Hematopoietic multipotent progenitor cell (in vitro differentiated cells): Measurements from ENCODE around the gene NDUFS6. TPM values are rescaled to one million over a fixed set of nuclear protein-coding genes. Genes with fewer than 3 reads are reported as not detected.

Experiments used
- DNase-seq, 3 donors: peaks; one replicate each; pipeline ENCODE4 v3.0.0-alpha.2; 2011 to 2015; ENCODE audit warnings: low read depth in 2 of 3, low spot score in 2 of 3
- total RNA-seq: library from RNA; depleted of rRNA; stranded (reverse); fragments of >200 nt; gene quantifications from one replicate; pipeline ENCODE4 v1.2.3, GENCODE V29; 2012

Gene NDUFS6
- total RNA-seq, 1 donor = 31.5 TPM

DNA sequence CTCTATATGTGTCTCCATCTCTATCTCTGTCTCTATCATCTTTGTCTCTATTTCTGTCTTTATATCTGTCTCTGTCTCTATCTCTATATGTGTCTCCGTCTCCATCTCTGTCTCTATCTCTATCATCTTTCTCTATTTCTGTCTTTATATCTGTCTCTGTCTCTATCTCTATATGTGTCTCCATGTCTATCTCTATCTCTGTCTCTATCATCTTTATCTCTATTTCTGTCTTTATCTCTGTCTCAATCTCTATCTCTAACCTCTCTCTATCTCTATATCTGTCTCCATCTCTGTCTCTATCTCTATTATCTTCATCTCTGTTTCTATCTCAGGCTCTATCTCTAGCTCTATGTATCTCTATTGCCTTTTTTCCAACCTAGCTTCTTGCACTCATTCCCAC lies 44.5 kb downstream of the NDUFS6 start:
- no peak for DNase-seq

DNA sequence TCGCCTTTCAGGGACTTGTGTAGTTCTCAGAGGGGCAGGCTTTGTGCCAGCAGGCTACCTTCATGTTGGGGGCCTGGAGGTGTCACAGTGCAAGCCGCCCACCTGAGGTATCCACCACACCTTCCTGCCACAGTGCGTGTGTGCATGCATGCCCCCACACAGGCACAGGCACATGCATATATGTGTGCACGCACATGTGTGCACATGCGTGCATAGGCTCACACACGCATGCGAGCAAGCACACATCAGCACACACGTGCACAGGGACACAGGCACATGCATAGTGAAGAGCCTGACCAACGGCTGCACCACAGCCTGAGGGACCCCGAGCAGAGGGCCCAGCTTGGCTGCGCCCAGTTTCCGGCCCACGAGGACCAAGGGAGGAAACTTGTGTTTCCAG lies 45.4 kb downstream of the NDUFS6 start:
- DNase-seq = no peak

- no peak for DNase-seq
Measured at GRCh38 chr5:1847056-1847455, 45.8 kb downstream of the NDUFS6 start.

GRCh38 chr5:1847611-1848010 lies 46.4 kb downstream of the NDUFS6 start:
- no peak for DNase-seq

DNA sequence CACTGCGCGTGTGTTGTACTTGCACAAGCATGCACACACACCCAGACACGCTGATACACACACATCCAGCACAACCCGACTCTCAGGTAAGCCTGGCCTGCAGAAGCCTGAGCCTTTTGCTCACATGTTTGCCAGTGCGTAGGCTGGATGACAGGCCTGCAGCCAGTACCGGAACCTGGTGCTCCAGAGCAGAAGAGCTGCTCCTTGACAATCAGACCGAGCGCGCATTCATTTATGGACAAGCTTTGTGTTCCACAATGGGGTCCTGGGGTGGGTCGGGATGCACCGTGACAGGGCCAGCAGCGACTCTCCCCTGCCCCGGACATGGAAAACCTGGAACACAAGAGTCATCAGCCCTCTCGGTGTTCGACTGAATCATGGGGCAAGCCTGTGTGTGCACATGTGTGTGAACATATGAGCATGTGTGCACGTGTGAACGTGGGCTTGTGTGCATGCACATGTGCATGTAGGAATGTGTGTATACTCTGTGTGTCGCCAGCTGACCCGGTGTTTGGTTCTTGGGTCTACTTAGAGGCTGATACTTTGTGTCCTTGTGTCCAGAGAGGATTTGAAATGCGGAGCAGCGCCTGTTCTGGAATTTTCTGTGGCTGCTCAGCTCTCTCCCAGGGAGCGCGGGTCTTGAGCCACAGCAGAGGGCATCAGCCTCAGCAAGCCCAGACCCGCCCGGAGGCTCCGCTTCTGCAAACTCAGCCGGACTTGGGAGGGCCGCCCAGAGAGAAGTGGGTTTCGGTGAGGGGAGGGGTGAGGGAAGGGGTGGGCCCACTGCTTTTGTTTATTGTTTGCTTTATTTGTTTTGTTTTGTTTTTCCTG lies 49.3 kb downstream of the NDUFS6 start:
- DNase-seq = no peak

GRCh38 chr5:1851290-1851934 lies 50.2 kb downstream of the NDUFS6 start:
- DNase-seq = no peak

- DNase-seq = no peak
Measured at GRCh38 chr5:1852324-1852947, 51.2 kb downstream of the NDUFS6 start.

DNA sequence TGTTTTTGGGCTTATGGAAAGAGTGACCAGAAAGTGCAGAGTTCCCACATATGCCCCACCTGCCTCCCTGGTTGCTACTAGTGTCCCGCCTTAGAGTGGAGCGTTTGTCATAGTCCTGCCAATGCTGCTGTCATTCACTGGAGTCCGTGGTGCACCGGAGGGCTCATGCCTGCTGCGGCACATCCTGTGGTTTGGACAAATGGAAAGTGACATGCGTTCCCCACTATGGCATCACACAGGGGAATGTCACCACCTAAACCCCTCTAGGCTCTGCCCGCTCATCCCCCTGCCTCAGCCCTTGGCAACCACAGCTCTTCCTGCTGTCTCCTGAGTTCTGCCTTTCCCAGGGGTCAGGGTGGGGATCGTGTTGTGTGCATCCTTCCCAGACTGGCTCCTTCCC lies 52.3 kb downstream of the NDUFS6 start:
- no peak for DNase-seq

GRCh38 chr5:1855075-1855474 lies 53.9 kb downstream of the NDUFS6 start:
- DNase-seq = no peak

GRCh38 chr5:1855596-1855995 lies 54.4 kb downstream of the NDUFS6 start:
- no peak for DNase-seq

DNA sequence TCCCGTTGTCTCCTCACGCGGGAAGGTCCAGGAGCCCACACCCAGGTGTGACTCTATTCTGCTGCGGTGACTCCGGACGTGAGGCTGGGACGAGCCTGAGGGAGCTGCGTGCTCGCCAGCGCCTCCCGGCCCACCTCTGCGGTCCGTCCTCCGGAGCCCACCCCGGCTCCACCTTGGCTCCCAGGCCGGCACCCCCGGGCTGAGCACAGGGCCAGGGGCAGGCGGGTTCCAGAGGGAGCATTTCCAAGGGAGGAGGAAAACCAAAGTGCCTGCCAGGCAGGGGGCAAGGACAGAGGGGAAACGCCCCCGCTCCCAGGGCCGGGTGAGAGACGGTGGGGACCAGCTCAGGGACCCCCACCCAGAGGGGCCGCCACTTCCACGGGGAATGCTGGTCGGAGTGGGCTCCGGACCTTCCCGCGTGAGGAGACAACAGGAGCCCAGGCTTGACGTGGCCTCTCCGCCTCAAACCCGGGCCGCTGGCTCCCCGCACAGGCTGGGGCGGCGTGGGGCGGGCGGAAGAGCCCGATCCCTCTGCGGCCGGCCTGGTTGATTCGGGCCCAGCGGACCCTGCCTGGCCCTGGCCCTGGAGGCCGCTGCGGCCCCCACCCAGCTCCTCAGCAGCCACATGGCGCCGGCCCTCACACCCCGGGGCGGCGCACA lies 55.5 kb downstream of the NDUFS6 start:
- no peak for DNase-seq

GRCh38 chr5:1857256-1857600 lies 56.0 kb downstream of the NDUFS6 start:
- DNase-seq = no peak

DNA sequence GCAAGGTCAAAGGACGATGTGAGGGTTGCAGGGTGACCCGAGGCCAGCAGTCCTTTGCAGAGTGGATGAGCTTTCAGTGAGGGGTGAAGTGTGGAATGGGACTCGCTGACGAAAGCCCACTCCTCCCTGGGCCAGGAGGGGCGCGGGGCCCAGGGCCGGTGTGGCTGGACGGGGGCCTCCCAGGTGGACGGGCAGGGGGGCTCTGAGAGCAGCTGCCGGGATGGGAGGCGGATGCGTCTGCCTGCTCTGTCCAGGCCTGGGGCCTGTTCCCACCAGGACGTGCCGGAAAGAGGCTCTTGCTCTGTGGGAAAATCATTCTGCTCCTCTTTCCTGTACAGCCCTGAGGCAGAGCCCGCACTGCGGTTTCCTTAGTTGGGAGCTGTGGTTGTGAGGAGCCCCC lies 57.2 kb downstream of the NDUFS6 start:
- DNase-seq = no peak

DNA sequence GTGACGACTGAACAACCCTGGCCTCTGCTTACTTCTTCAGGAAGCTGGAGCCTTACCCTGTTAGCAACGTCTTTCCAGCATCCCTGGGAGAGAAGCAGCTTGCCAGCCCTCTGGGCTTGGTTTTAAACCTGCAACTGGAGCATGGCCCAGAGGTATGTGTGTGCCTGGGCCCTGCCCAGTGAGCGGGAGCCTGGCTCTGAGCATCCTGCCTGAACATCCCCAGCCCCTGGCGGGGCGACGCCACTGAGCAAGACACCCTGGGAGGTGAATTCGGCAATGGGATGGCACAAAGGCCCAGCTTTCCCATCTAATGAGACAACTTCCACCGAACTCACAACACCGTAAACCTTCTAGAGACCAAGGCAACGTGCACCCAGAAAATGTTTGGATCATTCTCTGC lies 57.9 kb downstream of the NDUFS6 start:
- no peak for DNase-seq

GRCh38 chr5:1860021-1860610 lies 58.9 kb downstream of the NDUFS6 start:
- DNase-seq = no peak

- DNase-seq = no peak
Measured at GRCh38 chr5:1860949-1861348, 59.7 kb downstream of the NDUFS6 start.

DNA sequence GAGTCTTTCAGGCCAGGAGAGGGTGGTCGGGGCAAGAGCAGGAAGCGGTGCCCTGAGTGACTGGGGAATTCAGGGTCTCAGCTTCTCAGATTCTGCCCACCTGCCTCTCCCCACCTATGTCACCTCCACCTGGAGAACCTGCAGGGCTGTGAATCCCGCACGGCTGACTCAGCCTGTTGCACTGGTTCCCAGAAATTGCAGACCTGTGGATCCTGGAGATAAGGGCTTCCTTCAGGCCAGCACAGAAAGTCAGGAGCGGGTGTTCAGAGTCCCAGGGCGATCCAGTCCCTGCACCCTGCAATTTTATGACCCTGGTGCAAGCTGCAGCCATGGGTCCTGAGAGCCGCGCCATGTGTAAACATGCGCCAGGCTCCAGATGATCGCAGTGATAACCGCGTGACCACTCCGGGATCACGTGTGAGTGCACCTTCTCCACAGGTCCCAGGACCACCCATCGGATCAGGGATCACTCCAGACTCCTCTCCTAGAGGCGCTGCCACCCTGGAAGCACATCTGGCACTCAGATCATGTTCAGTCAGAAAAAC lies 63.8 kb downstream of the NDUFS6 start:
- DNase-seq = no peak

- no peak for DNase-seq
Measured at GRCh38 chr5:1865486-1865885, 64.3 kb downstream of the NDUFS6 start.
